ENCODE measurements around the gene RPL10A.

The RPL10A gene

DNA sequence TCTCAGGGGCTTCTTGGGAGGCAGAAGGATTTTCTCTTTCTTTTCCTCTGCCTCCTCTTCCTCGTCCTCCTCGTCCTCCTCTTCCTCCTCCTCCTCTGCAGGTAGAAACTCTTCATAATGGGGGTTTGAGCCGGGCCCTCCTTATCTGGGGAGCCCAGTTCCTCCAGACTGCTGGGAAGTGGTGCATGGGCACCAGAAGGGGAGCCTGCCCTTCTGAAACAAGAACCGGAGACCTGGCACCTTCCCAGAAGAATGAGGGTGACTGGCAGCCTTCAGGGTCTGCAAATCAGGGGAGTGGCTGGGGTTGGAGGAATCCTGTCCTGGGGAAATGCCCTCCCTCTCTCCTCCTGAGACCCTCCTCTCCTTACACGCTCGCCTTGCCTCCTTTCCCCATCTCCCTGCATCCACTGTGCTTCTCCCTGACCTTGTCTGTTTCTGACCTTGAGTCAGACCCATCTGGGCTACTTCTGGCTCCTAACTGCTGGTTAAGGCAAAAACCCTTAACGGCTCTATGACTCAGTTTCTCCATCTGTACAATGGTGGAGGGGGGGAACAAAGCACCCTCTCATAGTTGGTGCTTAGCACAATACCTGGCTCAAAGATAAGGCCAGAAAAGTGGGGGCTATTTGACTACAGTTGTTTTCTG lies 42.8 kb downstream of the RPL10A start:
- H3K27me3 ChIP-seq (ENCODE audit: insufficient read depth, low read length, poor library complexity) = peaks cover 9% of the 10 kb centered on the region
- TF ChIP-seq, protein P1, sequence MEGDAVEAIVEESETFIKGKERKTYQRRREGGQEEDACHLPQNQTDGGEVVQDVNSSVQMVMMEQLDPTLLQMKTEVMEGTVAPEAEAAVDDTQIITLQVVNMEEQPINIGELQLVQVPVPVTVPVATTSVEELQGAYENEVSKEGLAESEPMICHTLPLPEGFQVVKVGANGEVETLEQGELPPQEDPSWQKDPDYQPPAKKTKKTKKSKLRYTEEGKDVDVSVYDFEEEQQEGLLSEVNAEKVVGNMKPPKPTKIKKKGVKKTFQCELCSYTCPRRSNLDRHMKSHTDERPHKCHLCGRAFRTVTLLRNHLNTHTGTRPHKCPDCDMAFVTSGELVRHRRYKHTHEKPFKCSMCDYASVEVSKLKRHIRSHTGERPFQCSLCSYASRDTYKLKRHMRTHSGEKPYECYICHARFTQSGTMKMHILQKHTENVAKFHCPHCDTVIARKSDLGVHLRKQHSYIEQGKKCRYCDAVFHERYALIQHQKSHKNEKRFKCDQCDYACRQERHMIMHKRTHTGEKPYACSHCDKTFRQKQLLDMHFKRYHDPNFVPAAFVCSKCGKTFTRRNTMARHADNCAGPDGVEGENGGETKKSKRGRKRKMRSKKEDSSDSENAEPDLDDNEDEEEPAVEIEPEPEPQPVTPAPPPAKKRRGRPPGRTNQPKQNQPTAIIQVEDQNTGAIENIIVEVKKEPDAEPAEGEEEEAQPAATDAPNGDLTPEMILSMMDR (IDR thresholded peaks at IDR 0.05; ENCODE audit: borderline replicate concordance, extremely low read depth, low read length, poor library complexity, severe bottlenecking) = no peak
- TF ChIP-seq EZH2 (IDR thresholded peaks at IDR 0.05; ENCODE audit: borderline replicate concordance, low read depth, low read length, severe bottlenecking) = no peak
- no peaks in the 10 kb centered on the region for H3K36me3 ChIP-seq (ENCODE audit: insufficient read depth, low read length)
- ATAC-seq (ENCODE audit: insufficient read depth, low read depth) (no peak), DNase-seq (no peak)
- H3K4me1 ChIP-seq (ENCODE audit: insufficient read depth, low read length) = no peaks in the 10 kb centered on the region
- H3K79me2 ChIP-seq (ENCODE audit: insufficient read depth, low read length) = no peaks in the 10 kb centered on the region
- H3K4me3 ChIP-seq (ENCODE audit: low read depth in 1 of 2, low read length in 2 of 2) = no peak overlapping the region
- no peak overlapping the region for H3K4me2 ChIP-seq (ENCODE audit: insufficient read depth, low read length)
- no peak overlapping the region for H2AFZ ChIP-seq (ENCODE audit: low read depth, low read length)
- H3K9ac ChIP-seq (ENCODE audit: low read depth, low read length) = no peak overlapping the region
- no peaks in the 10 kb centered on the region for H3K9me3 ChIP-seq (ENCODE audit: insufficient read depth, low read length, severe bottlenecking)
- H4K20me1 ChIP-seq (ENCODE audit: insufficient read depth, low read length) = no peaks in the 10 kb centered on the region
- H3K27ac ChIP-seq (ENCODE audit: low read length) = no peak overlapping the region

DNA sequence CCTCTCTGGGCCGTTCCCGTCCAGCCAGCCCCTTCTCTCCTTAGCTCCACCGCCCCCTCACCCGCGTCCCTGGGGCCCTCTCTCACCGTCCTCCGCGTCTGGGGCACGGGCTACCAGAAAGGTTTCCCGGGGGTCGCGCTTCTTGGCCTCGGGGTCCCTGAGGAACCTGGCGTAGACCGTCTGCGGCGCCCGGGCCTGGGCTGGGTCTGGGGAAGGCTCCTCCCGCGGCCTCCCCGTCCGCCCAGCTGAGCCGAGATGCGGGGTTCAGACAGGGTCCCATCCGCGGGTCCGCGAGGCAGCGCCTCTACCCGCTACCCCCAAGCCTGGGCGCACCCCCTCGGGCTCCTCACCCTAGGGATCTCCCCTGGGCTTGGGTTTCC lies 43.4 kb downstream of the RPL10A start:
- ATAC-seq (ENCODE audit: insufficient read depth, low read depth) = no peak
- H2AFZ ChIP-seq (ENCODE audit: low read depth, low read length) = no peak overlapping the region
- no peaks in the 10 kb centered on the region for H3K79me2 ChIP-seq (ENCODE audit: insufficient read depth, low read length)
- peaks cover 9% of the 10 kb centered on the region for H3K27me3 ChIP-seq (ENCODE audit: insufficient read depth, low read length, poor library complexity)
- DNase-seq = no peak
- no peak overlapping the region for H3K27ac ChIP-seq (ENCODE audit: low read length)
- H3K4me2 ChIP-seq (ENCODE audit: insufficient read depth, low read length) = no peak overlapping the region
- H3K9me3 ChIP-seq (ENCODE audit: insufficient read depth, low read length, severe bottlenecking) = no peaks in the 10 kb centered on the region
- H3K9ac ChIP-seq (ENCODE audit: low read depth, low read length) = no peak overlapping the region
- H3K36me3 ChIP-seq (ENCODE audit: insufficient read depth, low read length) = no peaks in the 10 kb centered on the region
- no peak for TF ChIP-seq EZH2 (IDR thresholded peaks at IDR 0.05; ENCODE audit: borderline replicate concordance, low read depth, low read length, severe bottlenecking)
- TF ChIP-seq, protein P1 (IDR thresholded peaks at IDR 0.05; ENCODE audit: borderline replicate concordance, extremely low read depth, low read length, poor library complexity, severe bottlenecking) = no peak
- H3K4me3 ChIP-seq (ENCODE audit: low read depth in 1 of 2, low read length in 2 of 2) = no peak overlapping the region
- H4K20me1 ChIP-seq (ENCODE audit: insufficient read depth, low read length) = no peaks in the 10 kb centered on the region
- no peaks in the 10 kb centered on the region for H3K4me1 ChIP-seq (ENCODE audit: insufficient read depth, low read length)

DNA sequence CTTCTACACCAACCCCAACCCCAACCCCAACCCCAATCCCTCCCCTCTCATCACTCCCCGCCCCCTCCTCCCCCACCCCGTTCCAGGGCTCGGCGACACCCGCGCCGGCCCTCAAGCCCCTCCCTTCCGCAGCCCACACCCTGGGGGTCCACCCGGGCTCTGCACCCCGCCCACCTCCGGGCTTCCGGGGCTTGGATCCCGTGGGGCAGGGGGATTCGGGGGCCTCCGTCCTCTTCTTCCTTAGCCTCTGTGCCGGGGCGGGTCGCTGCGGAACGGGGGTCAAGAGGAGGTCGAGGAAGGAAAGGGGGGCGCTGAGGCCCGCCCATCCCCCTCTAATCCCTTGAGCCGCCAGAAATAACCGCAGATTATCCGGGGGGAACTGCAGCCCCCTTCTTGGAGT lies 43.8 kb downstream of the RPL10A start:
- Histone ChIP-seq H2AFZ (ENCODE audit: low read depth, low read length) (no peak overlapping the region), H3K27ac (ENCODE audit: low read length) (no peak overlapping the region), H4K20me1 (ENCODE audit: insufficient read depth, low read length) (no peaks in the 10 kb centered on the region), H3K4me2 (ENCODE audit: insufficient read depth, low read length) (no peak overlapping the region), H3K9me3 (ENCODE audit: insufficient read depth, low read length, severe bottlenecking) (no peaks in the 10 kb centered on the region), H3K4me3 (ENCODE audit: low read depth in 1 of 2, low read length in 2 of 2) (no peak overlapping the region), H3K36me3 (ENCODE audit: insufficient read depth, low read length) (no peaks in the 10 kb centered on the region), H3K4me1 (ENCODE audit: insufficient read depth, low read length) (no peaks in the 10 kb centered on the region), H3K79me2 (ENCODE audit: insufficient read depth, low read length) (no peaks in the 10 kb centered on the region), H3K27me3 (ENCODE audit: insufficient read depth, low read length, poor library complexity) (peaks cover 9% of the 10 kb centered on the region), H3K9ac (ENCODE audit: low read depth, low read length) (no peak overlapping the region)
- no peak for DNase-seq
- TF ChIP-seq EZH2 (IDR thresholded peaks at IDR 0.05; ENCODE audit: borderline replicate concordance, low read depth, low read length, severe bottlenecking) = no peak
- TF ChIP-seq, protein P1 (IDR thresholded peaks at IDR 0.05; ENCODE audit: borderline replicate concordance, extremely low read depth, low read length, poor library complexity, severe bottlenecking) = no peak
- no peak for ATAC-seq (ENCODE audit: insufficient read depth, low read depth)
